GM21526 (cell line): ENCODE results near the gene FNDC1.

Experiments
- ATAC-seq: cut with Tn5 transposase; IDR thresholded peaks from one replicate; pipeline ENCODE4 v1.9.1; 2021; ENCODE audit warnings: moderate library complexity; ENCODE audit not compliant: unreplicated experiment, low FRiP score

Gene FNDC1

GRCh38 chr6:159203304-159204005 is 34.3 kb downstream of the FNDC1 start:
- ATAC-seq: no peak

GRCh38 chr6:159204605-159205004 is 35.4 kb downstream of the FNDC1 start:
- ATAC-seq: no peak

- ATAC-seq: no peak
These were observed 42.8 kb downstream of the FNDC1 start for GRCh38 chr6:159212028-159212427.

DNA sequence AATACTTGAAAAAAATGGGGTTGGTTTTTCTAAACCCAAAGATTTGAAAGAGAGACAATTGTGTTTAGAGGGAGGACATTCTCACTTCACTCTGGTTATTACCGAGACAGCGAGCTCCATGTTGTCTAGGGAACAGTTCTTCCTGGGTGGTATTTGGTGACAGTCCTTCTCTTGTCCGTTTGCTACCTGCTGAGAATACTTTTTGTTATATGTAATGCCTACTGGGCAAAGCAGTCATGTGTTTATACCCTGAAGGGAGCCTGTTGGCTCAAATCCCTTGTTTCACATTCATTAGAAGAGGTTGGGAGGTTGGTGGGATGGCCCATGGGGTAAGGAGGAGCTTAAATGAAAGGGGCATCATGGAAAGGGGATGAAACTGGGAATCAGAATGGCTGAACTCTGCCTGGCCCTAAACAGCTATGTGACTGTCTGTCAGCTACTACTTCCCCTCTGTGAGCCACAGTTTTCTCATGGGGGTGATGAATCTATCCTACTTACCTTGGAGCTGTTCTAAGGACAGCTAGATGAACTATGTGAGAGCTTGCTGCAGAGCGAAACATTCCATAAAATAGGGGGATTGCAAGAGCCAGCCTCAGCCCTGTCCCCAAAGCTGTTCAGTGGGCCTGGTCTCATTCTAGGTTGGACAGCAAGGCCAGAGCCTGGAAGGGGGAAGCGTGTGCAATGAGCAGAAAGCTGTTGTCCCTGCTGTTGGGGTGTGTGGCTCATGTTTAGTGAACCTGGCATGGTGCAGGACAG is 43.5 kb downstream of the FNDC1 start:
- ATAC-seq: no peak

DNA sequence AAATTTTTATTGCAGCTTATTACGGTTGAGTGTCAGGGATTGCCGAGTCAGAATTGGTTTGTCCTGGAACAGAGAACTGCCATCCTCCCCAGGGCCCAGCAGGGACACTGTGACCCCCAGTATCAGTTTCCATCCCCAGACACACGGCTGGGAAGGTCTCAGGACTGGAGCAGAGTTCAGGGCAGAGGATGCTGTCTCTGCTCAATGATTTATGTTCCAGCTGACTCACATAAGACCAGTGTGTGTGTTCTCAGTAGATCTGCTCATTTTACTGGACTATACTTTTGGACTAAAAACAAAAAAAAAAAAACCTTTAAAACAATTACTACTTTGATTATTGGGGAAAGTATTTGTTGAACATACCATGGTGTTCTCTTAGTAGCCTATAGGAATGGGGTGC is 44.2 kb downstream of the FNDC1 start:
- no peak for ATAC-seq

- no peak for ATAC-seq
These were observed 45.1 kb downstream of the FNDC1 start for GRCh38 chr6:159214281-159214680.

GRCh38 chr6:159217595-159218275 is 48.5 kb downstream of the FNDC1 start:
- ATAC-seq: peak; percentile 83

DNA sequence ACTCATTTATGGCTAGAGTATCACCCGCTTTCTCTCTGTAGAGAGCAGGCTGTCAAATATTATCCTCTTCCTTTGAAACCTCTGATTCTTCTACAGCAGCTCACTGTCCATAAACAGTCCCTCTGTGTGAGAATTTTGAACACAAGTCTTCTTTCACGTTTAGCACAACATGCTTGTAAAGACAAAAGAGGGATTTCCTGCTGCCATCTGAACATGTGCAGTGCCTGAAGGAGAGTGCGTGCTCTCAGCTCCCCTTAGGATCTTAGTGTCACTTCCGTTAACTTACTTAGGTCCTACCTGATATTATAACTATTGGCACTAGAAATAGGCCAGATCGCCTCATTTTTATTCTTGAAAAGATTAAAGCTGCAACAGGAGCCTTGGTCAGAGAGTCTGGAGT is 50.9 kb downstream of the FNDC1 start:
- ATAC-seq: no peak

DNA sequence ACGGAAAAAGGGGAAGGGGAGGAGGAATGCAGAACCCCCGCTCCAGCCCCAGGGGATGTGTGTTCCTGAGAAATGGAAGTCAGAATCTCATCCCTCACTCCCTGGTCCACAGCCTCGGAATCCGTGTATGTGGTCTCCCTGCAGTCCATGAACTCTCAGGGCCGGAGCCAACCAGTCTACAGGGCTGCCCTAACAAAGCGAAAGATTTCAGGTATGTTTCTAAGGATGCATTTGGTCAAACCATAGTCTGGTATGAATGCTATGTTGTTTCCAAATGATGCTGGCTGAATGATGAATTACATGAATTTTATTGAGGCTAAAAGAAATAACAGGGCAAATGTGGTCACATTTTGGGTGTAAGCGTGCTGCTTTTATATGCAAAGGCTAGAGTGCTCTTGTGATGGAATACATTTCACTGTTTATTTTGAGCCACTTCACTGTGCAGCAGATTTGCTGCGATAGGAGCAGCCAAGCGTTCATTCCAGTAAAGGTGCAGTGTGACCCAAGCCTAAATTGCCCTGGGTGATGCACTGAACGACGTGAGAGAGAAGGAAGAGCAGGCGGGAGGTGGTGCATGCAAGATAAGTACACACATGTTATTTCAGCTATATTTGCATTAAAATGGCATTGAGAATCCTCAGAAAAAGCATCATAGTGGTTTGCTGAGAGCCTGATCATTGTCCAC is 52.4 kb downstream of the FNDC1 start:
- no peak for ATAC-seq

DNA sequence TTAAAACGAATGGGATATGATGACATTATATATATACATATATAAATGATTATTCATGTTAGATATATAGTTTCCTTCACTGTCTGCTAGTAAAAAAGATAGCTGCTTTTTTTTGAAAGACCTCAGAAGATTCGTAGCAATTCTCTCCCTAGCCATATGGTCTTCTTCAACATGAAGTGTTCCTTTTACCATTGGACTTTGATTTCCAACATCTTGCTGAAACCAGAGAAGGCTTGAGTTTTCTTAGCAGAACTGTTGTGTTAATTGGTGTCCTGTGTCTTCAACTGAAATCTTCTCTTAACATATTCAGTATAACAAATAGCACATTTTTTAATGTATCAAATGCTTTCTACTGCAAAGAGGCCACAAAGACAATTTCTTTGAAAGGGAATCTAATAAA is 55.3 kb downstream of the FNDC1 start:
- ATAC-seq: no peak

- no peak for ATAC-seq
These were observed 60.5 kb downstream of the FNDC1 start for GRCh38 chr6:159229651-159230051.

- no peak for ATAC-seq
These were observed 63.0 kb downstream of the FNDC1 start for GRCh38 chr6:159232106-159232645.

GRCh38 chr6:159232751-159233150 is 63.6 kb downstream of the FNDC1 start:
- ATAC-seq: no peak

DNA sequence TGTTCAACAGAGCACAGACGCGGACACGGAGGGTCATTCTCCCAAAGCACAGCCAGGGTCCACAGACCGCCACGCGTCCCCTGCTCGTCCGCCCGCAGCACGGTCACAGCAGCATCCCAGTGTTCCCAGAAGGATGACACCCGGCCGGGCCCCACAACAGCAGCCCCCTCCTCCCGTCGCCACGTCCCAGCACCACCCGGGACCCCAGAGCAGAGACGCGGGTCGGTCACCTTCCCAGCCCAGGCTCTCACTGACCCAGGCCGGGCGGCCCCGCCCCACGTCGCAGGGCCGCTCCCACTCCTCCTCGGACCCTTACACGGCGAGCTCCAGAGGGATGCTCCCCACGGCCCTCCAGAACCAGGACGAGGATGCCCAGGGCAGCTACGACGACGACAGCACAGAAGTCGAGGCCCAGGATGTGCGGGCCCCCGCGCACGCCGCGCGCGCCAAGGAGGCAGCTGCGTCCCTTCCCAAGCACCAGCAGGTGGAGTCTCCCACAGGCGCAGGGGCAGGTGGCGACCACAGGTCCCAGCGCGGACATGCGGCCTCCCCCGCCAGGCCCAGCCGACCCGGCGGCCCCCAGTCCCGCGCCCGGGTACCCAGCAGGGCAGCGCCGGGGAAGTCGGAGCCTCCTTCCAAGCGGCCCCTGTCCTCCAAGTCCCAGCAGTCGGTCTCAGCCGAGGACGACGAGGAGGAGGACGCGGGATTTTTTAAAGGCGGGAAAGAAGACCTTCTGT is 64.3 kb downstream of the FNDC1 start:
- no peak for ATAC-seq

- ATAC-seq: no peak
These were observed 64.9 kb downstream of the FNDC1 start for GRCh38 chr6:159234102-159234553.

DNA sequence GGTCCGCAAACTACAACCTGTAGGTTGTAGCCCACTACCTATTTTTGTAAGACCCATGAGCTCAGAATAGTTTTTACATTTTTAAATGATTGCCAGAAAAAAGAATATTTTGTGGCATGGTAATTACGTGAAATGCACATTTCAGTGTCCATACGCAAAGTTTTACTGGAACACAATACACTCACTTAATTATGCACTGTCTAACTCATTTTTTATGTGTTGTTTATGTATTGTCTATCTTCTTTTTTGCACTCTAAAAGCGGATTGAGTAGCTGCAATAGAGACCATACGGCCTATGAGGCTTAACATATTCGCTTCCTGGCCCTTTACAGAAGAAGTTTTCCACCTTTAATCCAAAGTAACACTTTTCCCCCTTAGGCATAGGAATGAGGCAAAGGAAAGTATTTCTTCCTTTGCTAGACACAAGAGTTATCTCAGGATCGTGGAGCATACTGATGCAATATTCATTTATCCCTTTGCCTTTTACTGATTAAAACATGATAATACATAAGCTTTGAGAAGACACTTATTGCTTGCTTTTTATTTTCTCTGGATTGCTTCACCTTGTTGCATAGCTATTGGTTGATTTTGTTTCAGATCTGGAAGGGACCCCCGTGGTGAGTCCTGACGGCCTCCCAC is 69.8 kb downstream of the FNDC1 start:
- ATAC-seq: no peak

DNA sequence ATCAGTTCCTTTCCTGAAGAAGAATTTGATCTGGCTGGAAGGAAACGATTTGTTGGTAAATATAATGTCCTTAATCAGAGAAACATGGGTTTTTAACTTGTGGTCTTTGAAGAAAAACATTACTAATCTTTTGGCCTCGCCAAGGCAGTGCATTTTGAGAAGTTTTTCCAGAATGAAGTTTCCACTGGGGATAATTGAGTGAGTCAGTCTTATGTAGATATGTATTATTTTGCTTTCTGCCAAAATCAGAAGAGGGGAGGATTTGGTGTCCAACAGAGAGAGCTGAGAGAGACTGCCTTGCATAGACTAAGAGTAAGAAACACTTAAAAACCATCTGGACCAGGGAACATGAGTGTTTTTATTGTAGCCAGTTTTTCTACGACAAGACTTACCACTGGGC is 79.9 kb downstream of the FNDC1 start:
- ATAC-seq: no peak

DNA sequence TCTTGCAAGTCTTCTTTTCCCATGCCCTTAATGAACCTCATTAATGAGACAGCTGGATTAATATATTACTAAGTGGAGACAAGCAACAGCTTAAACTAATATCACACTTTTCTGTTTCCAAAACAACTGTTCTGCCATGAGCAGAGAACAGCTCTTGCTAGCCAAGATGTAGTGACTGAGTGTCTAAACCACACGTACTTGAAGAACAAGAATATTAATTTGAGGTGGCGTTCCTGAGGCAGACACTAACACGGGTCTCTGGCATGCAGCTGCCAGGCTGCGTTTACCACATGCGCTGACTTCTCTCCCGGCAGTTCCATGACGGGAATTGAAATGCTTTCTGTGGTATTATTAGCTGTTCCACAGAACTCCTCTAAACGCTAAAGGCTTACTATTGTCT is 80.6 kb downstream of the FNDC1 start:
- no peak for ATAC-seq

GRCh38 chr6:159250633-159251032 is 81.4 kb downstream of the FNDC1 start:
- ATAC-seq: no peak
